Measurements from ENCODE around the gene E2F4.

DNA sequence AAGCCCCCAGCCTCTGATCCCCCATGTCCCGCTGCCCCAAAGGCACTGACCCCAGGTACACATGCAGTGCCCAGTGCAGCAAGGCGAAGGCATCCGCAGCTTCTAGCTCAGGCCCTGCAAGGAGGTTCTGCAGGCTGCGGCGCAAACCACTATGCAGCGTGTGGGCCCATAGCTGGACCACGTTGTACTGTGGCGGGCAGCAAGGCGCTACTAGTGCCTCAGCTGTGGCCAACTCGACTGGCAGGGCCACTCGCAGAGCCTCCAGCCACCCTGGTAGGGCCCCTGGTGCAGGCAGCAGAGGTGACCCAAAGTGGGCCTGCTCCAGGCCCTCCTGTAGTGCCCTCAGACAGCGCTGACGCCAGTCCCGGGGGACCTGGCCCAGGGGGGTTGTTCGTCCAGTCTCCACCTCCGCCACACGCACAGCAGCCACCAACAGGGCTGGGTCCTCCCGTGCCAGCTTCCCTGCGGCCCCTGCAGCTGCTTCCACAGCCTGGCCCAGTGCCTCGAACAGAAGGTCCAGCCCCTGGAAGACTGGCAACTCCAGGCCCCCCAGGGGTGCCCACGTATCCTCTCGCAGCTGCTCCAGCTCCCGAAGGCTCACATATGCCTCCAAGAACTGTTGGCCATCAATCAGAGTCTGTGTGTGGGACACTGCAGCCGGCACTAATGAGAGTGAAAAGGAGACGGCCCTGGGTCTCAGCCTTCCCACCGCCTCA, 4.6 kb upstream of the E2F4 start:
- TF ChIP-seq, protein P1, sequence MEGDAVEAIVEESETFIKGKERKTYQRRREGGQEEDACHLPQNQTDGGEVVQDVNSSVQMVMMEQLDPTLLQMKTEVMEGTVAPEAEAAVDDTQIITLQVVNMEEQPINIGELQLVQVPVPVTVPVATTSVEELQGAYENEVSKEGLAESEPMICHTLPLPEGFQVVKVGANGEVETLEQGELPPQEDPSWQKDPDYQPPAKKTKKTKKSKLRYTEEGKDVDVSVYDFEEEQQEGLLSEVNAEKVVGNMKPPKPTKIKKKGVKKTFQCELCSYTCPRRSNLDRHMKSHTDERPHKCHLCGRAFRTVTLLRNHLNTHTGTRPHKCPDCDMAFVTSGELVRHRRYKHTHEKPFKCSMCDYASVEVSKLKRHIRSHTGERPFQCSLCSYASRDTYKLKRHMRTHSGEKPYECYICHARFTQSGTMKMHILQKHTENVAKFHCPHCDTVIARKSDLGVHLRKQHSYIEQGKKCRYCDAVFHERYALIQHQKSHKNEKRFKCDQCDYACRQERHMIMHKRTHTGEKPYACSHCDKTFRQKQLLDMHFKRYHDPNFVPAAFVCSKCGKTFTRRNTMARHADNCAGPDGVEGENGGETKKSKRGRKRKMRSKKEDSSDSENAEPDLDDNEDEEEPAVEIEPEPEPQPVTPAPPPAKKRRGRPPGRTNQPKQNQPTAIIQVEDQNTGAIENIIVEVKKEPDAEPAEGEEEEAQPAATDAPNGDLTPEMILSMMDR (conservative IDR thresholded peaks at IDR 0.05; ENCODE audit: low read length) = no peak
- TF ChIP-seq EZH2phosphoT487 (IDR thresholded peaks at IDR 0.05; ENCODE audit: borderline replicate concordance) = no peak
